SU-DHL-6 (cell line): ENCODE measurements around the gene PRDM16.

Source experiments
- H2AFZ ChIP-seq: fragments of 200-600 bp; sonication (generic); 2 replicates; pipeline ENCODE4 v1.6.1; 2014; ENCODE audit warnings: low read depth, mild to moderate bottlenecking, moderate library complexity, mixed read lengths, antibody characterized with exemption, low read length; ENCODE audit not compliant: severe bottlenecking
- H3F3A ChIP-seq: fragments of 200-600 bp; shearing (Covaris generic); 2 replicates; pipeline ENCODE4 v1.6.0; 2016; ENCODE audit warnings: antibody characterized with exemption, mild to moderate bottlenecking; ENCODE audit not compliant: insufficient read depth
- H3K27ac ChIP-seq: fragments of 200-600 bp; sonication (generic); 2 replicates; pipeline ENCODE4 v1.5.1; 2016; ENCODE audit warnings: low read depth, mild to moderate bottlenecking, low read length, moderate library complexity, mixed read lengths
- H3K27me3 ChIP-seq: fragments of 200-600 bp; sonication (generic), shearing (Covaris generic); 2 replicates; pipeline ENCODE4 v1.6.0; 2014; ENCODE audit warnings: mild to moderate bottlenecking, low read length
- H3K36me3 ChIP-seq: fragments of 200-600 bp; sonication (generic); 2 replicates; pipeline ENCODE4 v1.6.1; 2014; ENCODE audit warnings: mild to moderate bottlenecking, low read length, mixed read lengths
- H3K4me2 ChIP-seq: fragments of 300-600, 200-600 bp; shearing (Covaris generic), sonication (generic); 2 replicates; pipeline ENCODE4 v1.6.0; 2014; ENCODE audit warnings: low read length, low read depth, mild to moderate bottlenecking; ENCODE audit not compliant: poor library complexity, severe bottlenecking
- H3K4me3 ChIP-seq: fragments of 200-600 bp; sonication (generic); 2 replicates; pipeline ENCODE4 v1.5.1; 2014; ENCODE audit warnings: antibody characterized with exemption, low read length, mild to moderate bottlenecking, mixed read lengths; ENCODE audit not compliant: insufficient read depth, poor library complexity, severe bottlenecking
- H3K79me2 ChIP-seq: fragments of 200-600 bp; sonication (generic); 2 replicates; pipeline ENCODE4 v1.6.1; 2014; ENCODE audit warnings: mild to moderate bottlenecking, low read length, moderate library complexity; ENCODE audit not compliant: insufficient read depth
- H3K9ac ChIP-seq: fragments of 200-600 bp; sonication (generic); 2 replicates; pipeline ENCODE4 v1.7.0; 2014; ENCODE audit warnings: mild to moderate bottlenecking, low read length
- H3K9me2 ChIP-seq: fragments of 200-600 bp; sonication (generic); replicated peaks from 2 replicates; pipeline ENCODE4 v1.6.1; 2014; ENCODE audit warnings: low read length; ENCODE audit not compliant: insufficient read depth
- H3K9me3 ChIP-seq: fragments of 200-600 bp; sonication (generic); 2 replicates; pipeline ENCODE4 v1.6.1; 2014; ENCODE audit warnings: low read length, mixed read lengths; ENCODE audit not compliant: insufficient read depth
- H4K20me1 ChIP-seq: fragments of 200-600 bp; sonication (generic); 2 replicates; pipeline ENCODE4 v1.6.1; 2014; ENCODE audit warnings: low read depth, mild to moderate bottlenecking, antibody characterized with exemption, low read length, moderate library complexity, mixed read lengths
- EZH2phosphoT487 ChIP-seq: fragments of 200-600 bp; sonication (generic), shearing (Covaris generic); conservative IDR thresholded peaks from 2 replicates; pipeline ENCODE4 v1.6.1; 2018; ENCODE audit warnings: mild to moderate bottlenecking, antibody characterized with exemption, low read length, moderate library complexity, mixed read lengths
- TF ChIP-seq, protein P1 (sequence below): fragments of 200-600 bp; sonication (generic); IDR thresholded peaks from one replicate; pipeline ENCODE4 v1.5.1; 2017; ENCODE audit warnings: antibody characterized with exemption, mild to moderate bottlenecking, low read length, moderate library complexity; ENCODE audit not compliant: insufficient read depth, poor library complexity, severe bottlenecking

PRDM16 gene

DNA sequence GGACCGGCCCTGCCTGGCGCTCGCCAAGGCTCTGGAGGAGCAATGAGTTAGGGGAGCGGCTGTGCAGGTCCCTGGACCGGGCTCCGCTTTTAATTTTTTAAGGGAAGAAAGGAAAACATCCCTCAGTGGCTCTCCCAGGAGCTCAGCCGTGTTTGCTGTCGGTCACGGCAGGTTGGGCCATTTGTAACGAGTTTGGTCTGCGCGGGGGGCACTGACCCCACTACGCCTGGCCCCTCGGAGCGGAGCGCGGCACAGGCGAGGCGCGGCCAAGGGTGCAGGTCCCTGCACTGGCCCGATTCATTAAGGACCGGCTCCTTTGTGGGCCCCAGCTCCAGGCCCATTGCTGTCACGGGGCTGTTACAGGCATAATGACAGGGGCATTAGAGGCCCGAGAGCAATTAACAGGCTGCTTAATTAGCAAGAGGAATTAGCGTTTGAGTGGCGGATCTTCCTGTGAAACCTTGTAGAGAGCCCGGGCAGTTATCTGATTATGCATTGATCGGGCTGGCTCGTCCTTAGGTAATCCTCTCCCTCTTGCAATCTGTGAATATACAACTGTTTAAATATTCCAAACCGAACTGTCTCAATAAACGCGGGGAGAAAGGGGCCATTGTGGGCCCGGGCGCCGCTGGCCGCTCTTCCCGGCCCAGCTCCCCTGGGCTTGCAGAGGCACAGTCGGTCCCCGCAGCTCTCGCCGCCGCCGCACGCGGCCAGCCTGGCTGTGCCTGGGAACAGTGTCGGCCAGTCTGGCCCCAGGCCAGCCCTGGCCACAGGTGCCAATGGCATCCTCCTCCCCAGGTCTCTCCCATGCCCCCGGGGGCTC, 56.8 kb downstream of the PRDM16 start:
- Histone ChIP-seq H3K9me3 (no peaks in the 10 kb centered on the region), H3K36me3 (no peaks in the 10 kb centered on the region), H3K27me3 (no peaks in the 10 kb centered on the region), H3K27ac (no peak overlapping the region), H2AFZ (no peak overlapping the region), H3K4me3 (no peak overlapping the region), H3F3A (no peaks in the 10 kb centered on the region), H3K79me2 (no peaks in the 10 kb centered on the region), H3K9ac (no peak overlapping the region), H4K20me1 (no peaks in the 10 kb centered on the region), H3K9me2 (no peaks in the 10 kb centered on the region), H3K4me2 (no peak overlapping the region)
- TF ChIP-seq, protein P1, sequence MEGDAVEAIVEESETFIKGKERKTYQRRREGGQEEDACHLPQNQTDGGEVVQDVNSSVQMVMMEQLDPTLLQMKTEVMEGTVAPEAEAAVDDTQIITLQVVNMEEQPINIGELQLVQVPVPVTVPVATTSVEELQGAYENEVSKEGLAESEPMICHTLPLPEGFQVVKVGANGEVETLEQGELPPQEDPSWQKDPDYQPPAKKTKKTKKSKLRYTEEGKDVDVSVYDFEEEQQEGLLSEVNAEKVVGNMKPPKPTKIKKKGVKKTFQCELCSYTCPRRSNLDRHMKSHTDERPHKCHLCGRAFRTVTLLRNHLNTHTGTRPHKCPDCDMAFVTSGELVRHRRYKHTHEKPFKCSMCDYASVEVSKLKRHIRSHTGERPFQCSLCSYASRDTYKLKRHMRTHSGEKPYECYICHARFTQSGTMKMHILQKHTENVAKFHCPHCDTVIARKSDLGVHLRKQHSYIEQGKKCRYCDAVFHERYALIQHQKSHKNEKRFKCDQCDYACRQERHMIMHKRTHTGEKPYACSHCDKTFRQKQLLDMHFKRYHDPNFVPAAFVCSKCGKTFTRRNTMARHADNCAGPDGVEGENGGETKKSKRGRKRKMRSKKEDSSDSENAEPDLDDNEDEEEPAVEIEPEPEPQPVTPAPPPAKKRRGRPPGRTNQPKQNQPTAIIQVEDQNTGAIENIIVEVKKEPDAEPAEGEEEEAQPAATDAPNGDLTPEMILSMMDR = no peak
- TF ChIP-seq EZH2phosphoT487 = no peak

DNA sequence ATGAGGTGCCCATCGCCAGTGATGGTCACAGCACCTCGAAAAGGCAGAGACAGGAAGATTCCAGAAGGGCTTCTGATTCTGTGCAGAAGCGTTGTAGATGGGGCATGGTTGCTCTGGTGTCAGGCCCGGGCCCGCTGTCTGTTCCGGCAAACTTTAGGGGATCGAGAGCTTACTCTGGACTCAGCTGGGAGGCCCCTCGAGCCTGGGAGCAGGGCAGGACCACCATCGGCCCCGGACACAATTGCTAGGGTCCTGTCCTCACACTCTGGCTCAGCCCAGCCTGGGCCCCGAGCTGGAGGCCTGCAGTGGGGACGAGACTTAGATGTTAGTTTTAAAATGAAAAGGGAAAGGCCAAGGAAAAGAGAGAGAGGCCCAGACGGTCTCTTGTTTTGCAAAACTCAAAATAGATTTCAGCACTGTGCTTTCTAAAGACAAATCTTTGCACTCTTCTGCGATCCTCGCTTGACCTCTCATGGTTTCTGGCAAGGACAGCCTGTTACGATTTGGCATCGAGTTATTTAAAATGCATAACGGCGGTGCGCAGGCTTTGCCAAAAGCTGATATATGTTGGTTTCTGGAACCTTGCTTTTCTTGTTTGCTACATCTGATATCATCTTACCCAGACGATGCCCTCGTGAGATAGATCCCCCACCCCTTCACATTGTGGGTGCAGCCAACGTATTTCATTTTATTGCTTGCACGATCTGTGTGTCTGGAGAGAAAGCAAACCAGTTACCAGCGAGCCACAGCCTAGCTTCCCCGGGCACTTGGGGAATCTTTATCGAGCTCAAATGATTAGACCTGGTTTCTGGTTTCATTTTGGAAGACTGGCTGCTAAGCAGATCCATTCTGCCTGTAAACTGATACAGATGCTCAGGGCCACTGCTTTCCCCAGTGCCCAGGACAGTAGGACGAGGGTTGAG, 58.0 kb downstream of the PRDM16 start:
- Histone ChIP-seq H3K9me2 (no peaks in the 10 kb centered on the region), H3K9ac (no peak overlapping the region), H2AFZ (no peak overlapping the region), H4K20me1 (no peaks in the 10 kb centered on the region), H3K27me3 (no peaks in the 10 kb centered on the region), H3K36me3 (no peaks in the 10 kb centered on the region), H3K4me3 (no peak overlapping the region), H3K79me2 (no peaks in the 10 kb centered on the region), H3F3A (no peaks in the 10 kb centered on the region), H3K4me2 (no peak overlapping the region), H3K9me3 (no peaks in the 10 kb centered on the region), H3K27ac (no peak overlapping the region)
- TF ChIP-seq, protein P1 = no peak
- TF ChIP-seq EZH2phosphoT487 = no peak

DNA sequence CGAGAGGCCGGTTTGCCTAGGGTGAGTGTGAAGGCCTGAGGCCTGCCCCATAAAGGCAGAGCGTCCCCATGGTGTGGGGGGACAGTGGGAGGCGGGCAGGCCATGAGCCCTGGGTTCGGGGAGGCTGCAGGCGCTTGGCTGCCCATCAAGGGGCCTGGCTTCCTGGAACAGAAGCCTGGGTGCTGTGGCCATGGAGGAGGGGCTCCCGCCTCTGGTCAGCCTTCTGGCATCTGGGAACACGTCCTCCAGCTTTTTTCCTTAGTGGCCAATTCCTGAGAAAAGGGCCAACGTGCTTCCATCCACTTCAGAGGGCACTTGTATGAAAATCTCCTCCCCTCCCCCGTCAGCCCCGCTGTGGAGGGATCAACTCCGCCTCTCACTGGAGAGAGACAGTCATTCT, 58.7 kb downstream of the PRDM16 start:
- Histone ChIP-seq H3K4me3 (no peak overlapping the region), H3K4me2 (no peak overlapping the region), H3K9ac (no peak overlapping the region), H3K36me3 (no peaks in the 10 kb centered on the region), H3K27me3 (no peaks in the 10 kb centered on the region), H2AFZ (no peak overlapping the region), H3F3A (no peaks in the 10 kb centered on the region), H3K79me2 (no peaks in the 10 kb centered on the region), H4K20me1 (no peaks in the 10 kb centered on the region), H3K9me3 (no peaks in the 10 kb centered on the region), H3K9me2 (no peaks in the 10 kb centered on the region), H3K27ac (no peak overlapping the region)
- TF ChIP-seq EZH2phosphoT487 = no peak
- TF ChIP-seq, protein P1 = no peak
